GM19240 (cell line): ENCODE data around the gene CREBBP.

ENCODE experiments used
- DNase-seq: peaks from one replicate; pipeline ENCODE4 v3.0.0; 2011; ENCODE audit warnings: low spot score; ENCODE audit not compliant: insufficient read length

The CREBBP gene

GRCh38 chr16:3825103-3825502 is 55.4 kb downstream of the CREBBP start:
- no peak for DNase-seq

GRCh38 chr16:3824121-3824795 is 56.3 kb downstream of the CREBBP start:
- DNase-seq = no peak

GRCh38 chr16:3823427-3823826 is 57.1 kb downstream of the CREBBP start:
- no peak for DNase-seq

- DNase-seq = no peak
These were observed 58.0 kb downstream of the CREBBP start for GRCh38 chr16:3822366-3823045.

- no peak for DNase-seq
These were observed 59.3 kb downstream of the CREBBP start for GRCh38 chr16:3821184-3821583.

- no peak for DNase-seq
These were observed 60.5 kb downstream of the CREBBP start for GRCh38 chr16:3819746-3820724.

- no peak for DNase-seq
These were observed 61.4 kb downstream of the CREBBP start for GRCh38 chr16:3819175-3819527.

- no peak for DNase-seq
These were observed 64.2 kb downstream of the CREBBP start for GRCh38 chr16:3816326-3816725.

GRCh38 chr16:3814755-3815154 is 65.8 kb downstream of the CREBBP start:
- DNase-seq = no peak

- DNase-seq = no peak
These were observed 67.9 kb downstream of the CREBBP start for GRCh38 chr16:3812469-3813172.

- no peak for DNase-seq
These were observed 69.7 kb downstream of the CREBBP start for GRCh38 chr16:3810818-3811217.

- no peak for DNase-seq
These were observed 70.3 kb downstream of the CREBBP start for GRCh38 chr16:3810198-3810664.

- no peak for DNase-seq
These were observed 72.0 kb downstream of the CREBBP start for GRCh38 chr16:3808308-3809063.

GRCh38 chr16:3807425-3808123 is 72.9 kb downstream of the CREBBP start:
- no peak for DNase-seq

- no peak for DNase-seq
These were observed 76.0 kb downstream of the CREBBP start for GRCh38 chr16:3804426-3805016.

- no peak for DNase-seq
These were observed 79.8 kb downstream of the CREBBP start for GRCh38 chr16:3800477-3801270.

- no peak for DNase-seq
These were observed 80.5 kb downstream of the CREBBP start for GRCh38 chr16:3800019-3800418.

- DNase-seq = no peak
These were observed 81.2 kb downstream of the CREBBP start for GRCh38 chr16:3799354-3799753.

- DNase-seq = no peak
These were observed 81.7 kb downstream of the CREBBP start for GRCh38 chr16:3798838-3799237.
